Endothelial cell of umbilical vein (primary cell): Measurements from ENCODE around the gene PCGF6. TPM values are rescaled to one million over a fixed set of nuclear protein-coding genes. Genes with fewer than 3 reads are reported as not detected.
"Not testable (repeated sequence)": the region's sequence is repeated elsewhere in the genome, so short reads cannot be mapped to it uniquely, and the experiment has no call there.

Source experiments
- BruUV-seq: library from RNA; stranded (reverse); fragments of 400-500 nt; replicated peaks from 2 replicates; lab custom pipeline; 2021; lab: Mats Ljungman, UMichigan
- CTCF ChIA-PET: fragments of 300-600, 350-600 bp; sonication (Branson Sonifier 250); formaldehyde crosslinking; loops from one replicate; lab custom pipeline; 2021; ENCODE audit warnings: antibody characterized with exemption, inconsistent platforms; lab: Charles Lee
- POLR2A ChIA-PET: fragments of 300-600, 350-600 bp; sonication (Branson Sonifier 250); formaldehyde crosslinking; loops from one replicate; lab custom pipeline; 2021; ENCODE audit warnings: antibody characterized with exemption, inconsistent platforms; lab: Charles Lee
- DNase-seq: peaks from one replicate; pipeline ENCODE4 v3.0.0-alpha.2; 2011; ENCODE audit warnings: low read depth, low spot score
- FAIRE-seq: peaks from 2 replicates; lab custom pipeline; 2011; peaks lifted over from hg19 to GRCh38; lab: Jason Lieb, UNC
- H2AFZ ChIP-seq: 2 replicates; pipeline ENCODE4 v1.6.0; 2012; ENCODE audit warnings: low read depth, low read length, control low read depth, inconsistent platforms
- H3K27ac ChIP-seq: 2 replicates; pipeline ENCODE4 v1.5.1; 2011; ENCODE audit warnings: low read depth, mild to moderate bottlenecking, control low read depth, low read length, moderate library complexity; ENCODE audit not compliant: insufficient read depth
- H3K27me3 ChIP-seq, 2 experiments: 2 replicates each; pipeline versions ENCODE4 v1.6.0 to v1.6.1; 2011; ENCODE audit warnings: low read length in 2 of 2, mixed read lengths in 1 of 2; ENCODE audit not compliant: control insufficient read depth in 2 of 2, insufficient read depth in 2 of 2
- H3K36me3 ChIP-seq, 2 experiments: 2 replicates in 1 of 2; 3 replicates in 1 of 2; pipeline ENCODE4 v1.5.1; 2011; ENCODE audit warnings: low read length in 2 of 2, mild to moderate bottlenecking in 1 of 2, moderate library complexity in 1 of 2; ENCODE audit not compliant: control insufficient read depth in 2 of 2, insufficient read depth in 2 of 2; ENCODE audit errors: extremely low read depth in 1 of 2
- H3K4me1 ChIP-seq: 3 replicates; pipeline ENCODE4 v1.5.1; 2011; ENCODE audit warnings: mild to moderate bottlenecking, low read length; ENCODE audit not compliant: control insufficient read depth, insufficient read depth; ENCODE audit errors: extremely low read depth
- H3K4me2 ChIP-seq: 2 replicates; pipeline ENCODE4 v1.6.1; 2011; ENCODE audit warnings: low read length, control low read depth, mixed read lengths; ENCODE audit not compliant: insufficient read depth
- H3K4me3 ChIP-seq, 3 experiments: fragments of 200-600 bp in 1 of 3; sonication (generic), shearing (Covaris generic) in 1 of 3; replicated peaks in 1 of 3; 2 replicates each; pipeline ENCODE4 v1.5.1; 2011 to 2016; ENCODE audit warnings: control low read depth in 3 of 3, low read length in 3 of 3, mild to moderate bottlenecking in 2 of 3, inconsistent platforms in 1 of 3, low read depth in 1 of 3, moderate library complexity in 1 of 3; ENCODE audit not compliant: insufficient read depth in 1 of 3
- H3K79me2 ChIP-seq: 2 replicates; pipeline ENCODE4 v1.6.0; 2012; ENCODE audit warnings: low read length, inconsistent platforms; ENCODE audit not compliant: control insufficient read depth, insufficient read depth
- H3K9ac ChIP-seq: replicated peaks from 2 replicates; pipeline ENCODE3; 2011; ENCODE audit warnings: low read length, control low read depth; ENCODE audit not compliant: insufficient read depth; ENCODE audit errors: extremely low read depth
- H3K9me1 ChIP-seq: replicated peaks from 3 replicates; pipeline ENCODE4 v1.6.0; 2011; ENCODE audit warnings: mild to moderate bottlenecking, low read length; ENCODE audit not compliant: control insufficient read depth, insufficient read depth; ENCODE audit errors: extremely low read depth
- H3K9me3 ChIP-seq: replicated peaks from 2 replicates; pipeline ENCODE4 v1.5.1; 2012; ENCODE audit warnings: low read length, inconsistent platforms; ENCODE audit not compliant: control insufficient read depth, insufficient read depth
- H4K20me1 ChIP-seq: replicated peaks from 2 replicates; pipeline ENCODE3; 2011; ENCODE audit warnings: mild to moderate bottlenecking, low read length; ENCODE audit not compliant: control insufficient read depth, insufficient read depth; ENCODE audit errors: extremely low read depth
- CTCF ChIP-seq, 2 donors: IDR thresholded peaks; 1 replicate in 1 of 2; 2 replicates in 1 of 2; pipeline ENCODE4 v1.5.1; 2011; ENCODE audit warnings: low read length in 2 of 2, mild to moderate bottlenecking in 2 of 2, moderate library complexity in 2 of 2, control low read depth in 1 of 2, inconsistent platforms in 1 of 2, low read depth in 1 of 2; ENCODE audit not compliant: insufficient read depth in 1 of 2; ENCODE audit errors: extremely low read depth in 1 of 2
- EZH2 ChIP-seq: IDR thresholded peaks from 2 replicates; pipeline ENCODE4 v1.6.1; 2012; ENCODE audit warnings: borderline replicate concordance, low read depth, mild to moderate bottlenecking, moderate library complexity, low read length, inconsistent platforms; ENCODE audit not compliant: severe bottlenecking
- FOS ChIP-seq: IDR thresholded peaks from 2 replicates; pipeline ENCODE4 v1.6.1; 2011; ENCODE audit warnings: mild to moderate bottlenecking, low read length, moderate library complexity, borderline replicate concordance; ENCODE audit not compliant: insufficient read depth
- GATA2 ChIP-seq: IDR thresholded peaks from 2 replicates; pipeline ENCODE4 v1.7.0; 2011; ENCODE audit warnings: low read depth, mild to moderate bottlenecking, moderate library complexity, mixed read lengths, low read length; ENCODE audit not compliant: insufficient read length, insufficient read depth
- JUN ChIP-seq: IDR thresholded peaks from 2 replicates; pipeline ENCODE4 v1.6.1; 2011; ENCODE audit warnings: borderline replicate concordance, low read depth; ENCODE audit not compliant: insufficient read length, insufficient read depth
- MAX ChIP-seq: IDR thresholded peaks from 2 replicates; pipeline ENCODE4 v1.6.1; 2011; ENCODE audit not compliant: insufficient read depth, insufficient read length
- MYC ChIP-seq: IDR thresholded peaks from one replicate; pipeline ENCODE4 v1.6.1; 2011; ENCODE audit warnings: mild to moderate bottlenecking, low read depth, low read length
- POLR2A ChIP-seq: IDR thresholded peaks from 2 replicates; pipeline ENCODE4 v1.6.1; 2012; ENCODE audit warnings: low read depth, mild to moderate bottlenecking, control low read depth, low read length
- POLR2AphosphoS5 ChIP-seq: IDR thresholded peaks from 2 replicates; pipeline ENCODE4 v1.6.1; 2012; ENCODE audit warnings: low read depth, mild to moderate bottlenecking, control low read depth, low read length, moderate library complexity; ENCODE audit not compliant: insufficient read depth
- dilution Hi-C: fragments of 300-500 bp; cut with MboI; formaldehyde crosslinking; loops from one replicate; pipeline ENCODE4 v1.15.0; 2019; ENCODE audit warnings: low sequenced_read_pairs; ENCODE audit not compliant: extremely low pct_ligation_motif_present
- intact Hi-C: fragments of 100-400 bp; cut with micrococcal nuclease; formaldehyde crosslinking; loops from one replicate; pipeline ENCODE4 v1.10.0; 2022
- polyA plus RNA-seq, 4 experiments: library from polyadenylated mRNA; depleted of rRNA in 3 of 4; stranded (reverse) in 3 of 4; unstranded in 1 of 4; fragments of >200 nt; gene quantifications; 2 replicates each; pipeline versions ENCODE4 v1.2.1 to v1.2.3, GENCODE V29; 2011 to 2012; ENCODE audit warnings: missing spikeins in 1 of 4
- total RNA-seq: library from RNA; stranded (reverse); gene quantifications from 2 replicates; pipeline ENCODE4 v1.2.3, GENCODE V29; 2021

PCGF6 gene
- total and polyA plus RNA-seq, 2 donors (not counting 3 experiments of a cell fraction or from before 2014, with no cell fraction given) = 3.8 to 11.3 TPM

GRCh38 chr10:103367379-103367781 is 16.4 kb upstream of the PCGF6 start:
- H3K79me2 ChIP-seq = peaks cover 3% of the 10 kb centered on the region
- H3K4me2 ChIP-seq = peak overlapping the region; percentile 70
- peak overlapping the region; percentile 25 for H2AFZ ChIP-seq
- FAIRE-seq = no peak
- BruUV-seq = TSS peak; percentile 99
- DNase-seq = no peak
- peak overlapping the region in 2 of 3 experiments; percentile 90 to 97 for H3K4me3 ChIP-seq
- H3K9me1 ChIP-seq = no peaks in the 10 kb centered on the region
- TF ChIP-seq GATA2 (no peak), MYC (no peak), CTCF (IDR thresholded peaks at IDR 0.05; ENCODE audit: extremely low read depth in 1 of 2, insufficient read depth in 1 of 2, low read depth in 1 of 2, low read length in 2 of 2) (no peak), FOS (no peak), POLR2A (no peak), MAX (no peak), POLR2AphosphoS5 (no peak), EZH2 (no peak), JUN (no peak)
- POLR2A ChIA-PET = no interaction called here
- H3K27me3 ChIP-seq = no peaks in the 10 kb centered on the region
- H3K36me3 ChIP-seq = no peaks in the 10 kb centered on the region
- no peaks in the 10 kb centered on the region for H3K9me3 ChIP-seq
- intact Hi-C loops = loop anchor here (1.0 kb wide), 1 partner anchor 16 kb away; the partner anchor contains the start of gene PCGF6
- dilution Hi-C loops = no loop called here
- H3K4me1 ChIP-seq = peaks cover 8% of the 10 kb centered on the region
- CTCF ChIA-PET = interaction anchor here (1.0 to 1.5 kb wide), 2 partner anchors 25 to 122 kb away, joined by 3 read pairs; no protein-coding TSS in a partner anchor
- H3K9ac ChIP-seq = peak overlapping the region; percentile 44
- no peak overlapping the region for H3K27ac ChIP-seq
- no peaks in the 10 kb centered on the region for H4K20me1 ChIP-seq

GRCh38 chr10:103360791-103361190 is 9.9 kb upstream of the PCGF6 start:
- H3K27ac ChIP-seq, BruUV-seq, H3K4me2 ChIP-seq, intact Hi-C loops, H3K4me1 ChIP-seq, H2AFZ ChIP-seq, H3K4me3 ChIP-seq, H3K9me3 ChIP-seq, H3K9ac ChIP-seq, DNase-seq, H3K79me2 ChIP-seq, CTCF ChIA-PET, dilution Hi-C loops, POLR2A ChIA-PET, H3K36me3 ChIP-seq, H4K20me1 ChIP-seq, H3K9me1 ChIP-seq, H3K27me3 ChIP-seq, FAIRE-seq: not testable (repeated sequence)

GRCh38 chr10:103359493-103359892 is 8.6 kb upstream of the PCGF6 start:
- H3K9me3 ChIP-seq, H2AFZ ChIP-seq, H3K79me2 ChIP-seq, H3K9me1 ChIP-seq, POLR2A ChIA-PET, H3K4me2 ChIP-seq, H3K4me1 ChIP-seq, DNase-seq, H3K27ac ChIP-seq, BruUV-seq, dilution Hi-C loops, H4K20me1 ChIP-seq, FAIRE-seq, H3K4me3 ChIP-seq, intact Hi-C loops, H3K9ac ChIP-seq, H3K36me3 ChIP-seq, H3K27me3 ChIP-seq: not testable (repeated sequence)
- CTCF ChIA-PET = interaction anchor here (1.1 kb wide), 1 partner anchor 9 kb away, joined by 3 read pairs; the partner anchor contains the start of gene PCGF6
